Suprapubic skin (tissue), 4 donors: ENCODE measurements around the gene ST7.

Experiments used
- POLR2A ChIP-seq, 2 donors: fragments of 450-650 bp; IDR thresholded peaks; one replicate each; pipeline ENCODE4 v1.6.1; 2017; ENCODE audit warnings: antibody characterized with exemption in 2 of 2, mild to moderate bottlenecking in 2 of 2, moderate library complexity in 2 of 2
- POLR2AphosphoS5 ChIP-seq, 3 donors: sonication (generic); formaldehyde crosslinking; IDR thresholded peaks; one replicate each; pipeline ENCODE4 v1.6.1; 2017; ENCODE audit warnings: antibody characterized with exemption in 3 of 3
- TF ChIP-seq, protein P1 (sequence below), 2 donors: fragments of 200-600 bp in 1 of 2; fragments of 450-650 bp in 1 of 2; sonication (generic) in 1 of 2; IDR thresholded peaks; one replicate each; pipeline ENCODE4 v1.5.1; 2016 to 2019; ENCODE audit warnings: antibody characterized with exemption in 2 of 2, mild to moderate bottlenecking in 1 of 2, moderate library complexity in 1 of 2

DNA sequence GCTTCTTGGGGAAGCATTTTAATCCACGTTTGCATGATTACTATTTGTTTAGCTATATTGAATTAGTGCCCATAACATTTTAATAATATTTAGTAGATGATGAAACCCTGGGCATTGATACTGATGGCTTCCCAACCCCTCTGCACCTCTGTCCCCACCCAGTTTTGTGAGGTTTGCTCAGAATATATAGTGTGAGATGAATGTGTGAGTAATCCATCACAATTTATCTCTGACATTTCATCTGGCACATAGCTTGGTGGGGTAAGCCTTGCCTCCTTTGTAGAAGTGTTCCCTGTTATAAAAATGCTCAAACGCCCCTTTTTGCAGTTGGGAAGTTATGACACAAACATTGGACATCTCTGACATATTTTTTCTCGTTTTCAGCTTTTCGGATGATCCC is 265.4 kb downstream of the ST7 start:
- TF ChIP-seq, protein P1, sequence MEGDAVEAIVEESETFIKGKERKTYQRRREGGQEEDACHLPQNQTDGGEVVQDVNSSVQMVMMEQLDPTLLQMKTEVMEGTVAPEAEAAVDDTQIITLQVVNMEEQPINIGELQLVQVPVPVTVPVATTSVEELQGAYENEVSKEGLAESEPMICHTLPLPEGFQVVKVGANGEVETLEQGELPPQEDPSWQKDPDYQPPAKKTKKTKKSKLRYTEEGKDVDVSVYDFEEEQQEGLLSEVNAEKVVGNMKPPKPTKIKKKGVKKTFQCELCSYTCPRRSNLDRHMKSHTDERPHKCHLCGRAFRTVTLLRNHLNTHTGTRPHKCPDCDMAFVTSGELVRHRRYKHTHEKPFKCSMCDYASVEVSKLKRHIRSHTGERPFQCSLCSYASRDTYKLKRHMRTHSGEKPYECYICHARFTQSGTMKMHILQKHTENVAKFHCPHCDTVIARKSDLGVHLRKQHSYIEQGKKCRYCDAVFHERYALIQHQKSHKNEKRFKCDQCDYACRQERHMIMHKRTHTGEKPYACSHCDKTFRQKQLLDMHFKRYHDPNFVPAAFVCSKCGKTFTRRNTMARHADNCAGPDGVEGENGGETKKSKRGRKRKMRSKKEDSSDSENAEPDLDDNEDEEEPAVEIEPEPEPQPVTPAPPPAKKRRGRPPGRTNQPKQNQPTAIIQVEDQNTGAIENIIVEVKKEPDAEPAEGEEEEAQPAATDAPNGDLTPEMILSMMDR (IDR thresholded peaks at IDR 0.05): no peak
- TF ChIP-seq POLR2A (IDR thresholded peaks at IDR 0.05) (no peak), POLR2AphosphoS5 (IDR thresholded peaks at IDR 0.05) (no peak)
